GM12875 (cell line): ENCODE measurements around the gene EIF4E3.

Experiments
- H3K4me3 ChIP-seq: one replicate; pipeline ENCODE4 v1.5.1; 2011; ENCODE audit warnings: low read depth, low read length, control low read depth
- CTCF ChIP-seq: IDR thresholded peaks from 2 replicates; pipeline ENCODE4 v1.5.1; 2011; ENCODE audit warnings: low read depth, mild to moderate bottlenecking, control low read depth, inconsistent platforms, low read length, moderate library complexity, borderline replicate concordance; ENCODE audit not compliant: insufficient read depth

The EIF4E3 gene

DNA sequence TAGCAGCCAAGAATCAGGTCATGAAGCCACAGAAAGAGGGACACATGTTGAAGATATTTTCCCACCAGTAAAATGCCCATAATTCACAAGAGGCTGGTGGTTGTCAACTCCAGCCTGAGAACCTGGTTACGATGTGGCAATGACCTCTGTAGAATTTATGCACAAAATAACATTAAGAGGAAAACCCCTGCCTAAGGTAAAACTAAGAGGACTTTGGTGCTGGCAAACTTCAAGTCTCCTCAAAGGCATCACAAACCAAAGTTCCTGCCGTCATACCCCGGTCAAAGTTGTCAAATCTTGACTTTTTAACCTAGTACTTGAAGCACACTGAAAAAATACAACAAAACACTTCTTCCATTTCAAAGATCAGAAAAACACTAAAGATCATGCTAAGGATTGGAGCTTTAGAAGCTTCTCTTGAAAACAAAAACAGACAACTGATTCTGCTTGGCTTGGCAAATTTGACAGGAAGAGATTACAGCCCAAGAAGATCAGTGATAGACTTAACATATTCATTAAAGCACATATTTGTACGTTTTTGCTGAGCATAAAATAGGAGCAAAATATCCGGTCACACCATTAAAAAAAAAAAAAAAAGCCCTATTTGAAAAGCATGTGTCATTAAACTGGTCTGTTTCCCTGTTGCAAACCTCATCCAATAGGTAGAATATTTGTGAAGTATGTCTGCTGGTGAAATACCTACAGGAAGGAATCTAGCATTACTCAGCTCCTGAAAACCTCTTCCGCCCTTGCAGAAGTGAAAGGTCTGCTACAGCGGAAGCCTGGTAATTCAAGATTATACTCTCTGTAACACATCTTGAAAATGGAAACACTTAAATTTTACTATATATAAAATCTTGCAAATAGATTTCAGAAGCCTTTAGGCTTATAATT is 22.8 kb downstream of the EIF4E3 start:
- TF ChIP-seq CTCF, result no peak
- no peak overlapping the region for H3K4me3 ChIP-seq

DNA sequence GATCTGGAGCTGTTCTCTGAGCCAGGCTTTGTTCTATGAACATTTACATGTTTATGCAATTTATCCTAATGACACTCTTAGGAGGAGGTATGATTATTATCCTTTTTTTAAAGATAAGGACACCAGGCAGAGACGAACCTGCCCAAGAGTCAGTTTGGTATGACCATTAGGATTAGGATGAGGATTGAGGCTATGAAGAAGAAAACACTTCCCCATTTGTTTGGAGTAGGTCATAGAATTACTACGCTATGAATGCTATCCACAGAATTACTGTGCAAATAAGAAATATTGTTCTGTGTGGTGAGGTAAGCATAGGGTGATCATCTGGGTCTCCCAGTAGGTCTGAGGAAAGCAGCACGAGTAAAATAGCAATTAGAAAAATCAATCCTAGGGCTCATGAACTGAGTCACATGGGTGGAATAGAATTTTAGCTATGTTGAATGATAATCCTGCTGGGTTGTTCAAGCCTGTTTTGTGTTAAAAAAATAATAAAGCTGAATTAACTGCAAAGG is 23.9 kb downstream of the EIF4E3 start:
- TF ChIP-seq CTCF, result no peak
- no peak overlapping the region for H3K4me3 ChIP-seq

DNA sequence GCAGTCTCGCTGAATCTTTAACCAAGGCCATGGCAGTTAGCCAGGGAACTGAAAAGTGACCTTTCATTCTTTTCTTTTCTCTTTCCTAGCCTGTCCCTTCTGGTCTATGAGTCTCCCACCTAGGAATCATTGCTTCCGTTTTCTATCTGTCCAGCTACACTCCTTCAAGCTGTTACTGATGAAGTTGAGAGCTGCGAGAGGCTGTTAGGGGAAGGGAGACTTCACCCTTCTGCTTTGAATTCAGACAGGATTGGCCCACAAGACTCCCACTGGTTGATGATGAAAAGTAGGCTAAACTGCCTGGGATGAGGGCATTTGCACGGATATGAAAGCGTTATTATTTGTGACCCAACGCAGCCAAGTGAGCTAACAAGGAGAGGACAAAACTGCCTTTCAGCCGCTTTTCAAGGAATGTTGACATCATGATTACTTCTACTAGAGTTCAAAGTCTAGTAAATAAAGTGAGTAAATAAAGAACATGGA is 30.2 kb downstream of the EIF4E3 start:
- H3K4me3 ChIP-seq, result no peak overlapping the region
- no peak for TF ChIP-seq CTCF

DNA sequence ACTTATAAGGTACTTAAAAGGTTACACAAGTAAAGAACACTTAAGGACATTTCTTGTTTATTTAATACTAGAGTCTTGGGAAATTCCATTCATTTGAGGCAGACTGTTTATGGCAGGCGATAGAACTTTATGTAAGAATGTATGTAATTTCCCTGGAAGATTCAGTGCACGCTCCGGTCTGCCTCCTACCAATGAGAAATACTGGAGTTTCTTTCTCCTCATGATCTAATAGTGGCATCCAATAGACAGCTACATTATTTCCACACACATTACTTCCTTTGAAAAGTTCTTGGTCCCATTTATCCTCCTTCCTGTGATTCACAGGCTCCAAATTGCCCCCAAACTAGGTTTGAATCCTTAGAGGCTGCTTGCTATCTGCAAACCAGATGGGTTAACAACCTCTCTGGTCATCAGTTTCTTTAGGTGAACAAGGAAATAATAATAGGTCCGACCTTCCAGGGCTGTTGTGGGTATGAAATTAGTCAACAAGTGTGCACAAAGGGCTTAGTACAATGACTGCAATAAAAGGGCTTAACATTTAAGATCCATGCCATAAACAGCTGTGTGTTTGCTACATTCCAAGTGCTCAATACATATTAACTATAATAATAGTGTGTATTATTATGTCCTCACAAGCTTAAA is 30.7 kb downstream of the EIF4E3 start:
- H3K4me3 ChIP-seq, result no peak overlapping the region
- TF ChIP-seq CTCF, result no peak

GRCh38 chr3:71693641-71694040 is 31.6 kb downstream of the EIF4E3 start:
- no peak for TF ChIP-seq CTCF
- no peak overlapping the region for H3K4me3 ChIP-seq

GRCh38 chr3:71692139-71692538 is 33.1 kb downstream of the EIF4E3 start:
- no peak for TF ChIP-seq CTCF
- no peak overlapping the region for H3K4me3 ChIP-seq

DNA sequence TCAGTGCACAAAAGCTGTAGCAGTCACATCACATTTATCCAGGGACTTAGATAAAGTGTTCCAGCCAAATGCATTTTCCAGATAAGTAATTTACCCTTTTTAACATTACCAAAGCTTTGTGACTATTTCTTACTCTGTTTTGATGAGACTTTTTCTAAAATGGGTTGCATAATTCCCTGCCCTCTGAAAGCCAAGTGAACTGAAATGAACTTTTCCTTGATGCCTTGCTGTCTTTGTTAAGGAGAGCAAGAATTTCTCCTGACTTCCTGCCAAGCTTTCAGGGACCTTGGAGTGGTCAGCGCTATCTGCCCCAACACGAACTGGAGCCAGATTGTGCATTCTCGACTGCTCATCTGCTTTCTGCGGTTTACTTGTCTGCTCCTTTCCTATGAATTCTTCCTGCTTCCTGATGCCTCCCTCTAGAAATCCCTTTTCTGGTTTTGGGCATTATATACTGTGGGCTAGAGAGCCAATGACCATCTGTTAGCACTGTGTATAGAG is 34.8 kb downstream of the EIF4E3 start:
- no peak for TF ChIP-seq CTCF

More for the DNA sequence above, 34.8 kb downstream of the EIF4E3 start:
- no peak overlapping the region for H3K4me3 ChIP-seq
